ENCODE measurements around the gene UNC45A. TPM values are rescaled to one million over a fixed set of nuclear protein-coding genes. Genes with fewer than 3 reads are reported as not detected.
A peak's percentile ranks its signal among the peaks of the same experiment; 100 is the strongest.

UNC45A gene
- total RNA-seq, 1 donor from 2014 or later = 50.1 TPM

DNA sequence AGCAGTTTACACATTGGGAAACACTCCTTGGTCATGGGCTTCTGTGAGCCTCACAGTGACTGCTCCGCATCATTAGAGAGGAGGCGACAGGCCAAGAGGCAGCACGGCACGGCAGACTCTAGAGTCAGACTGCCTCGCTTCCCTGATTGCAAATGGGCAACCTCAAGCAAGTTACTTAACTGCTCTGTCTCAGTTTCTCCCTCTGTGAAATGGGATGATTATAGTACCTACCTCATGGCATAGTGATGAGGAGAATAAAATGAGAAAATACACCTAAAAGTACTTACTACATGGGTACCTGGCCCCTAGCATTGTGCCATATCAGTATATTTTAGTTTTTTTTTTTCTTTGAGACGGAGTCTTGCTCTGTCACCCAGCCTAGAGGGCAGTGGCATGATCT lies 15.6 kb downstream of the UNC45A start:
- TF ChIP-seq, protein P1, sequence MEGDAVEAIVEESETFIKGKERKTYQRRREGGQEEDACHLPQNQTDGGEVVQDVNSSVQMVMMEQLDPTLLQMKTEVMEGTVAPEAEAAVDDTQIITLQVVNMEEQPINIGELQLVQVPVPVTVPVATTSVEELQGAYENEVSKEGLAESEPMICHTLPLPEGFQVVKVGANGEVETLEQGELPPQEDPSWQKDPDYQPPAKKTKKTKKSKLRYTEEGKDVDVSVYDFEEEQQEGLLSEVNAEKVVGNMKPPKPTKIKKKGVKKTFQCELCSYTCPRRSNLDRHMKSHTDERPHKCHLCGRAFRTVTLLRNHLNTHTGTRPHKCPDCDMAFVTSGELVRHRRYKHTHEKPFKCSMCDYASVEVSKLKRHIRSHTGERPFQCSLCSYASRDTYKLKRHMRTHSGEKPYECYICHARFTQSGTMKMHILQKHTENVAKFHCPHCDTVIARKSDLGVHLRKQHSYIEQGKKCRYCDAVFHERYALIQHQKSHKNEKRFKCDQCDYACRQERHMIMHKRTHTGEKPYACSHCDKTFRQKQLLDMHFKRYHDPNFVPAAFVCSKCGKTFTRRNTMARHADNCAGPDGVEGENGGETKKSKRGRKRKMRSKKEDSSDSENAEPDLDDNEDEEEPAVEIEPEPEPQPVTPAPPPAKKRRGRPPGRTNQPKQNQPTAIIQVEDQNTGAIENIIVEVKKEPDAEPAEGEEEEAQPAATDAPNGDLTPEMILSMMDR (IDR thresholded peaks at IDR 0.05; ENCODE audit: insufficient read depth, low read length, poor library complexity, severe bottlenecking) = no peak

DNA sequence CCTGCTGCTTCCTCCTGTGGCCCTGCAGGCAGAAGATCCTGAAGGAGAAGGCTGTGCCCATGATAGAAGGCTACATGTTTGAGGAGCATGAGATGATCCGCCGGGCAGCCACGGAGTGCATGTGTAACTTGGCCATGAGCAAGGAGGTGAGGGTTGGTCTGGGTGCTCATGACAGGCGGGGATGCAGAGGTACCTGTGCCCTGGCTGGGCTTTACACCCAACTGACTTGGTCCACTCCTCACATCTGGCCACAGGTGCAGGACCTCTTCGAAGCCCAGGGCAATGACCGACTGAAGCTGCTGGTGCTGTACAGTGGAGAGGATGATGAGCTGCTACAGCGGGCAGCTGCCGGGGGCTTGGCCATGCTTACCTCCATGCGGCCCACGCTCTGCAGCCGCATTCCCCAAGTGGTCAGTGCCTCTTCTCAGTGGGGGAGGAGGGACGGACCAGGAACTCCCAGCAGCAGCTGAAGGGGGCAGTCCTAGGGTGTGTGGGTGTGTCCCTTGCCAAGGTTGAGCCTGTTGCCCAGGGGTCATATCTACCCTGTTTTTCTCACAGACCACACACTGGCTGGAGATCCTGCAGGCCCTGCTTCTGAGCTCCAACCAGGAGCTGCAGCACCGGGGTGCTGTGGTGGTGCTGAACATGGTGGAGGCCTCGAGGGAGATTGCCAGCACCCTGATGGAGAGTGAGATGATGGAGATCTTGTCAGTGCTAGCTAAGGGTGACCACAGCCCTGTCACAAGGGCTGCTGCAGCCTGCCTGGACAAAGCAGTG lies 18.0 kb downstream of the UNC45A start:
- Histone ChIP-seq H3K27me3 (ENCODE audit: control insufficient read depth, insufficient read depth, low read length) (no peaks in the 10 kb centered on the region), H3K4me3 (ENCODE audit: low read depth, low read length) (no peak overlapping the region), H3K36me3 (ENCODE audit: control insufficient read depth, insufficient read depth, low read length) (peaks cover 2% of the 10 kb centered on the region)
- TF ChIP-seq, protein P1 (IDR thresholded peaks at IDR 0.05; ENCODE audit: insufficient read depth, low read length, poor library complexity, severe bottlenecking) = no peak
- no peak for DNase-seq (ENCODE audit: low read depth)

More for the DNA sequence above, 15.6 kb downstream of the UNC45A start:
- Histone ChIP-seq H3K27me3 (ENCODE audit: control insufficient read depth, insufficient read depth, low read length) (no peaks in the 10 kb centered on the region), H3K4me3 (ENCODE audit: low read depth, low read length) (no peak overlapping the region), H3K36me3 (ENCODE audit: control insufficient read depth, insufficient read depth, low read length) (peaks cover 8% of the 10 kb centered on the region)
- no peak for DNase-seq (ENCODE audit: low read depth)

DNA sequence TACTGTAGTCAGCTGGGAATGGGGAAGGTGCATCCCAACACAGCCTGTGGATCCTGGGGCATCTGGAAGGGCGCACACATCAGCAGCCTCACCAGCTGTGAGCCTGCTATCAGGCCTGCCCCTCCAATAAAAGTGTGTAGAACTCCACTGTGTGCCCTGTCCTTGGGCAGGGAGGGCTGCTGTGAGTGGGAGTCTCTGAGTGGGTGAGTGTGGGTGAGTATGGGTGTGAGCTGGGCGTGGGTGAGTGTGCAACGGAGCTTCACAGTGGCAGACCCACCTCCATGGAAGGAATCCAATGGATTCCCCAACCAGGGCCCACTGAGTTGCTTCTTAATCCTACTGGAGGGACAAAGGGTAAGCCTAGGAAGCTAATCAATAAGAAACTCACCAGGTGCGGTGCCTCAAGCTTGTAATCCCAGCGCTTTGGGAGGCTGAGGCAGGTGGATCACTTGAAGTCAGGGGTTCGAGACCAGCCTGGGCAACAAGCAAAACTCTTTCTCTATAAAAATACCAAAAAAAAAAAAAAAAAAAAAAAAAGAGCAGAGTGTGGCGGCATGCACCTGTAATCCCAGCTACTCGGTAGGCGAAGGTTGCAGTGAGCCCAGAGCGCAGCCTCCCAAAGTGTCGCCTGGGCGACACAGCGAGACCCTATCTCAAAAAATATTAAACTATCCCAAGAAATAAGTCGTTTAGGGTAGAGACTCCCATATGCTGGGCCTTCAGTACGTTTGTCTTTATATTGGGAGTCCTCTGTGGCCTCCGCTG lies 19.0 kb downstream of the UNC45A start:
- Histone ChIP-seq H3K4me3 (ENCODE audit: low read depth, low read length) (no peak overlapping the region), H3K27me3 (ENCODE audit: control insufficient read depth, insufficient read depth, low read length) (no peaks in the 10 kb centered on the region), H3K36me3 (ENCODE audit: control insufficient read depth, insufficient read depth, low read length) (peaks cover 2% of the 10 kb centered on the region)
- TF ChIP-seq, protein P1 (IDR thresholded peaks at IDR 0.05; ENCODE audit: insufficient read depth, low read length, poor library complexity, severe bottlenecking) = no peak
- DNase-seq (ENCODE audit: low read depth) = no peak

DNA sequence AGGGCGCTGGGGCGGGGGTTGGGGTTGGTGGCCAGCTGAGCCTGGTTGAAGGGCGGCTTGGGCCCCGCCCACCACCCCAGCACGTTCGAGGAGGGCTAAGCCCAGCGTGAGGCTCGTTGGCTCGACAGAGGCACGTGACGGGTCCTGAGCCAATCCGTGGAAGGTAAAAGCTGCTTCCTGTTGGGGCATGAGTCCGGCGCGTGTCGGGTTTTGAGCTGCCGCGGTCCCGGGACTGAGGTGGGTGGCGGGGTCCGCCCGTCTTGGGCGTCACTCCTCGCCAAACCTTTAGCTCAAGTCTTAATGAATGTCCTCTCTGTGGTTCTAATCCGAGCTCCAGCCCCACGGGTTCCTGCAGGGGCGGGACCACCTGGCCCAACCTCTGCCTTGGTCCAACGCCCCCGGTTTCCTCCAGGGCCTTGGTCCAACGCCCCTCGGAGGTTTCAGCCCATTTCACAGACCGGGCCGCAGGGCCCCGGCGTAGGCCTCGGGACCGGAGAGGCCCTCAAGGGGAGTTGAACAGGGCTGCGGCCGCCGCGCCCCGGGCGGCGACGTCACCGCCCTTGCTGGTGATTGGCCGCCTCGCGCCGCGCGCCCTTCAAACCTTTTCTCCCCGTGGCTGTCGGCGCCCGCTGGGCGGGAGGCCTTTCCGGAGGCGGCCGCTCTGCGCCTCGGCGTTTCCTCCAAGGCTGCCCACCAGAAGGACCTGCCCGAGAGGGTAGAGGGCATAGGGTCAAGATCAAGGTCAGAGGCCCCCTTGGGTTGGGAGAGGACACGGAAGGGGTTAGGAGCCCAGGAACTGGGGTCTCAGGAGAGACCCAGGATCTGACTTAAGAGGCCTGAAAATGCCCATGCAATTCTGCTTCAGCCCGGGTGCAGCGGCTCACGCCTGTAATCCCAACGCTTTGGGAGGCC lies 19.9 kb downstream of the UNC45A start, which contains the start of gene RCCD1:
Gene RCCD1 (plus strand): TSS at position 173 of the 912 bp plus-strand sequence. CDS start 1,851 bp downstream, outside the sequence.
- Histone ChIP-seq H3K27me3 (ENCODE audit: control insufficient read depth, insufficient read depth, low read length) (no peaks in the 10 kb centered on the region), H3K4me3 (ENCODE audit: low read depth, low read length) (peak within 1 kb of the TSS; percentile 77), H3K36me3 (ENCODE audit: control insufficient read depth, insufficient read depth, low read length) (peaks cover 2% of the 10 kb centered on the region)
- DNase-seq (ENCODE audit: low read depth) = peak; percentile 85
- TF ChIP-seq, protein P1 (IDR thresholded peaks at IDR 0.05; ENCODE audit: insufficient read depth, low read length, poor library complexity, severe bottlenecking) = no peak

DNA sequence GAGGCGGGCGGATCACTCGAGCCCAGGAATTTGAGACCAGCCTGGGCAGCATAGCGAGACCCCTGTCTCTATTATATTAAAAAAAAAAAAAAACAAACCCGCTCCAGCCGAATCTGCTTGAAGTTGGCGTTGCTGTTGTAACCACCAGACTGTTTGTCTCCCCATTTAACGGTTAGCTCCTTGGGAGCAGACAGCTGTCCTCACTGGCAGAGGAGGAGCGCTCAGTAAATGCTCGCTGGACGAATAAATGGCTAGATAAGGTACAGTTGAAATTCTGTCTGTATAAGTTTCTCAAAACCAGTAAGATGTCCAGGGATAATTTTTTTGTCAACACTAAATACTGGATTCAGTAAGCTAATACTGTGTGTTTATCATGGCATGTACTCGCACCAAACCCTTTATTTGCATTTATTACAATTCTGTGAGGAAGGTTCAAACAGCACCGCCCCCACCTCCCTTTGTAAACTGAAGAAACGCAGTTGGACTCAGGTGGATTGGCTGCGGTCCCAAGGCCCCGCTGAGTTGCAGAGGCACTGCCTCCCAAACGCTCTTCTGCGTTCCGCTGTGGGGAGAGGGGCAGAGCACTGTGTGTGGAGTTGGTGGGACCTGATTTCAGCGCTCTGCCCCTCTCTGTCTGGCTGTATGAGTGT lies 20.7 kb downstream of the UNC45A start:
- Histone ChIP-seq H3K36me3 (ENCODE audit: control insufficient read depth, insufficient read depth, low read length) (no peaks in the 10 kb centered on the region), H3K4me3 (ENCODE audit: low read depth, low read length) (peak overlapping the region; percentile 77), H3K27me3 (ENCODE audit: control insufficient read depth, insufficient read depth, low read length) (no peaks in the 10 kb centered on the region)
- TF ChIP-seq, protein P1 (IDR thresholded peaks at IDR 0.05; ENCODE audit: insufficient read depth, low read length, poor library complexity, severe bottlenecking) = no peak
- no peak for DNase-seq (ENCODE audit: low read depth)
